Adrenal gland (tissue), 12 donors: ENCODE results near the gene LIMK2. TPM values are rescaled to one million over a fixed set of nuclear protein-coding genes. Genes with fewer than 3 reads are reported as not detected.

Experiments used
- DNase-seq, 7 donors: peaks; one replicate each; pipeline ENCODE4 v3.0.0-alpha.2; 2019 to 2020
- H3K27ac ChIP-seq, 5 donors: fragments of 200-600 bp; sonication (generic) in 4 of 5; 1 replicate in 3 of 5; 2 replicates in 2 of 5; pipeline versions ENCODE4 v1.5.1 to v1.8.0; 2016 to 2020; ENCODE audit warnings: mild to moderate bottlenecking in 1 of 5
- H3K27me3 ChIP-seq: fragments of 200-600 bp; 2 replicates; pipeline ENCODE4 v1.8.0; 2021
- H3K36me3 ChIP-seq, 2 donors: fragments of 200-600 bp; replicated peaks in 1 of 2; 1 replicate in 1 of 2; 2 replicates in 1 of 2; pipeline versions ENCODE4 v1.5.1 to v1.8.0; 2018 to 2022
- H3K4me1 ChIP-seq, 2 donors: fragments of 200-600 bp; replicated peaks in 1 of 2; 1 replicate in 1 of 2; 2 replicates in 1 of 2; pipeline versions ENCODE4 v1.5.1 to v1.8.0; 2018 to 2021
- H3K4me3 ChIP-seq, 4 donors: fragments of 200-600 bp; sonication (generic) in 3 of 4; one replicate each; pipeline ENCODE4 v1.5.1; 2016 to 2018
- H3K9me3 ChIP-seq, 3 donors: fragments of 200-600 bp; sonication (generic) in 1 of 3; replicated peaks in 1 of 3; 1 replicate in 2 of 3; 2 replicates in 1 of 3; pipeline versions ENCODE4 v1.5.1 to v1.8.0; 2016 to 2021
- CTCF ChIP-seq, 6 experiments: fragments of 450-650 bp in 4 of 6; fragments of 200-600 bp in 2 of 6; sonication (generic) in 1 of 6; IDR thresholded peaks; 1 replicate in 5 of 6; 2 replicates in 1 of 6; pipeline versions ENCODE4 v1.5.1 to v1.8.0; 2016 to 2021; ENCODE audit warnings: antibody characterized with exemption in 6 of 6, mild to moderate bottlenecking in 2 of 6, moderate library complexity in 1 of 6
- POLR2A ChIP-seq, 2 donors: fragments of 450-650 bp; IDR thresholded peaks; one replicate each; pipeline ENCODE4 v1.6.1; 2017; ENCODE audit warnings: antibody characterized with exemption in 2 of 2, mild to moderate bottlenecking in 2 of 2, moderate library complexity in 1 of 2
- WGBS, 4 donors: extraction: QIAGEN DNeasy Blood & Tissue Kit in 2 of 4; methylation state at CpG; one replicate each; pipeline versions ENCODE4 v1.1.5 to v1.1.7; 2013 to 2017; 5-methylcytosine and 5-hydroxymethylcytosine counted together
- intact Hi-C, 2 donors: fragments of 100-400 bp; cut with DNase I; formaldehyde crosslinking; loops; one replicate each; pipeline versions ENCODE4 v1.14.1 to v1.15.0; 2022 to 2023
- polyA plus RNA-seq, 3 donors: library from polyadenylated mRNA; stranded (reverse); fragments of 200-250 nt in 2 of 3; fragments of 350-450 nt in 1 of 3; fragmentation: Illumina TruSeq in 1 of 3; extraction: RNeasy Lipid Tissue Mini Kit (QIAGEN cat#74804) in 1 of 3; gene quantifications; one replicate each; pipeline ENCODE4 v1.2.3, GENCODE V29; 2013 to 2014
- total RNA-seq, 9 donors: library from RNA; depleted of rRNA in 4 of 9; stranded (reverse); fragments of >200 nt in 4 of 9; fragments of 120-200 nt in 1 of 9; fragmentation: NEBNext Ultra II Directional in 1 of 9; extraction: Animal tissue kit (Norgen Biotek cat#: 25700) in 1 of 9; gene quantifications; one replicate each; pipeline versions ENCODE4 v1.1.0 to v1.2.4, GENCODE V29; 2013 to 2023
- donor health status: healthy with polysubstance abuse.
- donor health status: Bipolar disorder and iron deficiency.
- donor health status: DM: yes; HTN: yes; CAD: no.
- donor health status: DM: no; HTN: no; CAD: no.
- donor health status: DM: no; HTN: no; CAD: no.
- donor health status: DM: yes; HTN: yes; CAD: no.

LIMK2 gene
- total and polyA plus RNA-seq, 12 donors: 12.6 to 36.1 (median 20.2) TPM

DNA sequence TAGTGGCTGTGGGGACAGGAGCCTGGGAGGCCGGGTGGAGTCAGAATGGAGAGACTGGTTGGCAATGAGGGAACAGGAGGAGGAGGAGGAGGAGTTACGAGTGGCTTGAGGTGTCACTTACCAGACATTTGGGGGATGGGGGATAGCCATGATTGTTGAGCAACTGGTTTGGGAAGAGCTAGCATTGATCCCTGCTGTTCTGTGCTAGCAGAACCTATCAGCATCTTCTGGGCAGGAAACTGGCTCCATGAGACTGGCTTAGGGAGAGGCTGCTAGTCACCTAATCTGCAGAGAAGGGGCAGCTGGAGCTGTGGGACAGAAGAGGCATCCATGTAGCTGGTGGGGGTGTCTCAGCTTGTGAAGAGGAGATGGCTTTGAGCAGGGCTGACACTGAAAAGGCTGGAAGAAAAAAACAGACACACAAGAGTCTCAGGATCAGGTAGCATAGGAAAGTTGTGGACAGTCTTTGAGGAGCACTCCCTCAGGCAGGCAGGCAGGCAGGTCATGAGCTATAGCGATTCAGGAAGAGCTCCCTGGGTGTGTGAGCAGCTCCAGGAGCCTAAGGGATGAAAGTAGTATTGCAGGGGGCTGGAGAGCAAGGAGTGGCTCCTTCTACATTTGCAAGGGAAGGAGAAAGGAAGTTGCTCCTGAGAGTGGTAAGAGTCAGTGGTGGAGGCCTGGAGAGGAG lies 57.9 kb downstream of the LIMK2 start:
- no peaks in the 10 kb centered on the region for H3K27me3 ChIP-seq
- WGBS, 4 donors: 52 to 87% (median 70%) methylated on average over 2 to 3 of the region's 3 CpGs
- peaks cover 0 to 42% of the 10 kb centered on the region in 2 donors for H3K36me3 ChIP-seq
- no peak overlapping the region for H3K27ac ChIP-seq
- DNase-seq: no peak
- no peak overlapping the region for H3K4me3 ChIP-seq
- no peaks in the 10 kb centered on the region for H3K9me3 ChIP-seq
- intact Hi-C loops: loop anchor here (5.0 to 10.0 kb wide), 3 partner anchors 55 to 65 kb away; partner anchors contain the start of gene LIMK2 (in 2 of the 2)
- TF ChIP-seq POLR2A (IDR thresholded peaks at IDR 0.05) (no peak), CTCF (IDR thresholded peaks at IDR 0.05) (no peak)
- H3K4me1 ChIP-seq: no peaks in the 10 kb centered on the region

- TF ChIP-seq CTCF (IDR thresholded peaks at IDR 0.05): no peak
- Histone ChIP-seq H3K4me3 (no peak overlapping the region), H3K9me3 (no peaks in the 10 kb centered on the region), H3K36me3 (peaks cover 0 to 52% of the 10 kb centered on the region in 2 donors), H3K27ac (no peak overlapping the region), H3K27me3 (no peaks in the 10 kb centered on the region), H3K4me1 (no peaks in the 10 kb centered on the region)
- 92 to 100% (median 95%) methylated on average over 3 to 4 of the region's 4 CpGs for WGBS, 4 donors
- DNase-seq: no peak
- intact Hi-C loops: loop anchor here (5.0 to 10.0 kb wide), 3 partner anchors 56 to 64 kb away; partner anchors contain the start of gene LIMK2 (in 2 of the 2)
Observed at GRCh38 chr22:31271026-31271425, 58.9 kb downstream of the LIMK2 start.

GRCh38 chr22:31271485-31271884 lies 59.4 kb downstream of the LIMK2 start:
- 71 to 92% (median 86%) methylated on average over 3 of the region's 3 CpGs for WGBS, 4 donors
- TF ChIP-seq CTCF (IDR thresholded peaks at IDR 0.05): no peak
- TF ChIP-seq POLR2A (IDR thresholded peaks at IDR 0.05): no peak
- Histone ChIP-seq H3K4me1 (no peaks in the 10 kb centered on the region), H3K36me3 (peaks cover 0 to 53% of the 10 kb centered on the region in 2 donors), H3K9me3 (no peaks in the 10 kb centered on the region), H3K27me3 (no peaks in the 10 kb centered on the region), H3K27ac (no peak overlapping the region), H3K4me3 (no peak overlapping the region)
- DNase-seq: no peak
- intact Hi-C loops: loop anchor here (5.0 to 10.0 kb wide), 3 partner anchors 57 to 63 kb away; partner anchors contain the start of gene LIMK2 (in 2 of the 2)

DNA sequence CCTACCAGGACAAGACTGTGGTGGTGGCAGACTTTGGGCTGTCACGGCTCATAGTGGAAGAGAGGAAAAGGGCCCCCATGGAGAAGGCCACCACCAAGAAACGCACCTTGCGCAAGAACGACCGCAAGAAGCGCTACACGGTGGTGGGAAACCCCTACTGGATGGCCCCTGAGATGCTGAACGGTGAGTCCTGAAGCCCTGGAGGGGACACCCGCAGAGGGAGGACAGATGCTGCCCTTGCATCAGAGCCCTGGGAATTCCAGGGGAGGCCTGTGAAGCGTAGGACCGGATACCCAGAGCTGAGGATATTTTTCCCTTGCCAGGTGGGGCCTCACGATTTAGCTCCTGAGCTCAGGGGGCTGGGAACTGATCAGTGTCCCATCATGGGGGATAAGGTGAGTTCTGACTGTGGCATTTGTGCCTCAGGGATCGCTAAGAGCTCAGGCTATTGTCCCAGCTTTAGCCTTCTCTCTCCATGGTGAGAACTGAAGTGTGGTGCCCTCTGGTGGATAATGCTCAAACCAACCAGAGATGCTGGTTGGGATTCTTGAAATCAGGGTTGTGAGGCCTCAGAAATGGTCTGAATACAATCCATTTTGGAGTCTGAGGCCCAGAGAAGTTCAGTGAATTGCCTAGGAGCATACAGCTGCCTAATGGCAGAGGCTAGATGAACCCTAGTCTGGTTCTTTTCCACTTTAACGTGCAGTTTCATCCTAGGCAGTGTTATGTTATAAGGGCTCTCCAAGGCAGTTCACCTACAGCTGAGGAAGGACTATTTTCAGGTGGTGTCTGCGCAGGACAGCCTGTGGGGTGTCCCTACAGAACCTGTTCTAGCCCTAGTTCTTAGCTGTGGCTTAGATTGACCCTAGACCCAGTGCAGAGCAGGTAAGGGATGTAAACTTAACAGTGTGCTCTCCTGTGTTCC lies 60.7 kb downstream of the LIMK2 start:
- Histone ChIP-seq H3K4me3 (no peak overlapping the region), H3K27ac (no peak overlapping the region), H3K4me1 (no peaks in the 10 kb centered on the region), H3K36me3 (peaks cover 0 to 54% of the 10 kb centered on the region in 2 donors), H3K27me3 (no peaks in the 10 kb centered on the region), H3K9me3 (no peaks in the 10 kb centered on the region)
- TF ChIP-seq POLR2A (IDR thresholded peaks at IDR 0.05): no peak
- peak; percentile 63 to 82 (median 73) for TF ChIP-seq CTCF (IDR thresholded peaks at IDR 0.05)
- peak in 6 of 7 donors; percentile 58 to 85 (median 72) for DNase-seq
- WGBS, 4 donors: 67 to 78% (median 71%) methylated on average over 8 to 15 of the region's 15 CpGs
- intact Hi-C loops: loop anchor here (5.0 to 10.0 kb wide), 3 partner anchors 58 to 62 kb away; partner anchors contain the start of gene LIMK2 (in 2 of the 2)
